HepG2 (cell line): ENCODE measurements around the gene LGALS16. TPM values are rescaled to one million over a fixed set of nuclear protein-coding genes. Genes with fewer than 3 reads are reported as not detected.

Experiments used
- EP300 ChIP-seq, 3 experiments: sonication (generic) in 1 of 3; formaldehyde crosslinking in 1 of 3; IDR thresholded peaks; 2 replicates each; pipeline versions ENCODE4 v1.5.1 to v1.6.1; 2011 to 2020; ENCODE audit warnings: low read depth in 2 of 3, low read length in 2 of 3, borderline replicate concordance in 1 of 3, improper control_type of control experiment in 1 of 3, mild to moderate bottlenecking in 1 of 3, missing genetic modification reagents in 1 of 3, moderate library complexity in 1 of 3
- HNRNPUL1 ChIP-seq: fragments of 200-400 bp; formaldehyde crosslinking; IDR thresholded peaks from 2 replicates; pipeline ENCODE4 v1.6.1; 2017; ENCODE audit warnings: low read depth, mild to moderate bottlenecking, low read length, moderate library complexity
- HOXA5 ChIP-seq: sonication (generic); formaldehyde crosslinking; IDR thresholded peaks from 2 replicates; pipeline ENCODE4 v1.4.0; 2020; ENCODE audit warnings: missing genetic modification reagents
- KLF11 ChIP-seq: IDR thresholded peaks from 2 replicates; pipeline ENCODE4 v1.6.1; 2016; ENCODE audit warnings: missing compliant biosample characterization
- MAFF ChIP-seq: IDR thresholded peaks from 2 replicates; pipeline ENCODE4 v1.6.1; 2011; ENCODE audit warnings: low read depth, low read length, improper control_type of control experiment
- NR2F1 ChIP-seq, 2 experiments: fragments of 450-650 bp in 1 of 2; formaldehyde crosslinking in 1 of 2; IDR thresholded peaks; 2 replicates each; pipeline versions ENCODE4 v1.5.0 to v1.6.1; 2016 to 2020; ENCODE audit warnings: mild to moderate bottlenecking in 1 of 2, missing compliant biosample characterization in 1 of 2, missing genetic modification reagents in 1 of 2, moderate library complexity in 1 of 2
- ZBTB21 ChIP-seq: sonication (generic); formaldehyde crosslinking; IDR thresholded peaks from 2 replicates; pipeline ENCODE4 v1.4.0; 2020; ENCODE audit warnings: missing genetic modification reagents
- ZNF232 ChIP-seq: sonication (generic); formaldehyde crosslinking; IDR thresholded peaks from 2 replicates; pipeline ENCODE4 v1.4.0; 2020; ENCODE audit warnings: missing genetic modification reagents, borderline replicate concordance
- ZNF430 ChIP-seq: sonication (generic); formaldehyde crosslinking; IDR thresholded peaks from 2 replicates; pipeline ENCODE4 v1.9.0; 2021; ENCODE audit warnings: mild to moderate bottlenecking, missing genetic modification reagents
- polyA plus RNA-seq, 8 experiments: library from polyadenylated mRNA; depleted of rRNA in 3 of 8; stranded (reverse) in 7 of 8; unstranded in 1 of 8; fragments of >200 nt; fragmentation: Illumina TruSeq in 4 of 8; extraction: Trizol in 4 of 8; gene quantifications; 2 replicates each; pipeline versions ENCODE4 v1.2.1 to v1.2.3, GENCODE V29; 2011 to 2016; ENCODE audit warnings: low read depth in 4 of 8, missing spikeins in 1 of 8, mixed read lengths in 1 of 8; ENCODE audit not compliant: insufficient read depth in 1 of 8
- total RNA-seq, 5 experiments: library from RNA; depleted of rRNA; stranded (reverse); fragments of >200 nt; fragmentation: Illumina TruSeq; extraction: Trizol; gene quantifications; 2 replicates each; pipeline ENCODE4 v1.2.3, GENCODE V29; 2016; ENCODE audit warnings: low read depth in 1 of 5
- TF ChIP-seq, protein P1 (sequence below): sonication (generic); formaldehyde crosslinking; IDR thresholded peaks from one replicate; pipeline ENCODE4 v1.5.1; 2020; ENCODE audit warnings: mild to moderate bottlenecking, missing genetic modification reagents; ENCODE audit errors: not compliant biosample characterization
- TF ChIP-seq, protein P2 (sequence below): sonication (generic); formaldehyde crosslinking; IDR thresholded peaks from 2 replicates; pipeline ENCODE4 v1.4.0; 2020; ENCODE audit warnings: missing genetic modification reagents
- TF ChIP-seq, protein P3 (sequence below): sonication (generic); formaldehyde crosslinking; IDR thresholded peaks from 2 replicates; pipeline ENCODE4 v1.5.0; 2020; ENCODE audit warnings: mild to moderate bottlenecking, missing genetic modification reagents, moderate library complexity
- TF ChIP-seq, protein P4 (sequence below): sonication (generic); formaldehyde crosslinking; IDR thresholded peaks from 2 replicates; pipeline ENCODE4 v1.5.0; 2020; ENCODE audit warnings: missing genetic modification reagents, mild to moderate bottlenecking, borderline replicate concordance
- TF ChIP-seq, protein P5 (sequence below): sonication (generic); formaldehyde crosslinking; IDR thresholded peaks from 2 replicates; pipeline ENCODE4 v1.4.0; 2020; ENCODE audit warnings: missing genetic modification reagents, borderline replicate concordance

Gene LGALS16
- total and polyA plus RNA-seq, 2 of the 13 experiments (the other 11 are each of a cell fraction or from before 2014, with no cell fraction given): not detected

DNA sequence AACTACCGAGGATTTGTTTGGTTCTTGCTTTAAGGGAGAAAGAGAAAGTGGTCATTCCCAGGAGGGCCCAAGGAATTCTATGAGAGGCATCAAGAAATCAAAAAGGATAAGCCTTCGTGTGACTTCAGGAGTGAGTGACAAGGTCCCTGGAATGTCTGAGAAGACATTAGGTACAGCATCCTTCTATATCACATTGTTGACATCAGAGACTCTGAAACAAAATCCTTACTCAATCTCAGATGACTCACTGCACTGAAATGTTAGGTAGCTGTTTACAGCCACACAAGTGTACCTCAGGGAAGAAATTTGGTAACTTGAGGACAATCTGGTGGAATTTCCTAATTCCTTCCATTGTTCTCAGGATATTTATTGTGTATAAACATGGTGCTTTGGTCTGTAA is 40.7 kb downstream of the LGALS16 start (continued):
- TF ChIP-seq, protein P1, sequence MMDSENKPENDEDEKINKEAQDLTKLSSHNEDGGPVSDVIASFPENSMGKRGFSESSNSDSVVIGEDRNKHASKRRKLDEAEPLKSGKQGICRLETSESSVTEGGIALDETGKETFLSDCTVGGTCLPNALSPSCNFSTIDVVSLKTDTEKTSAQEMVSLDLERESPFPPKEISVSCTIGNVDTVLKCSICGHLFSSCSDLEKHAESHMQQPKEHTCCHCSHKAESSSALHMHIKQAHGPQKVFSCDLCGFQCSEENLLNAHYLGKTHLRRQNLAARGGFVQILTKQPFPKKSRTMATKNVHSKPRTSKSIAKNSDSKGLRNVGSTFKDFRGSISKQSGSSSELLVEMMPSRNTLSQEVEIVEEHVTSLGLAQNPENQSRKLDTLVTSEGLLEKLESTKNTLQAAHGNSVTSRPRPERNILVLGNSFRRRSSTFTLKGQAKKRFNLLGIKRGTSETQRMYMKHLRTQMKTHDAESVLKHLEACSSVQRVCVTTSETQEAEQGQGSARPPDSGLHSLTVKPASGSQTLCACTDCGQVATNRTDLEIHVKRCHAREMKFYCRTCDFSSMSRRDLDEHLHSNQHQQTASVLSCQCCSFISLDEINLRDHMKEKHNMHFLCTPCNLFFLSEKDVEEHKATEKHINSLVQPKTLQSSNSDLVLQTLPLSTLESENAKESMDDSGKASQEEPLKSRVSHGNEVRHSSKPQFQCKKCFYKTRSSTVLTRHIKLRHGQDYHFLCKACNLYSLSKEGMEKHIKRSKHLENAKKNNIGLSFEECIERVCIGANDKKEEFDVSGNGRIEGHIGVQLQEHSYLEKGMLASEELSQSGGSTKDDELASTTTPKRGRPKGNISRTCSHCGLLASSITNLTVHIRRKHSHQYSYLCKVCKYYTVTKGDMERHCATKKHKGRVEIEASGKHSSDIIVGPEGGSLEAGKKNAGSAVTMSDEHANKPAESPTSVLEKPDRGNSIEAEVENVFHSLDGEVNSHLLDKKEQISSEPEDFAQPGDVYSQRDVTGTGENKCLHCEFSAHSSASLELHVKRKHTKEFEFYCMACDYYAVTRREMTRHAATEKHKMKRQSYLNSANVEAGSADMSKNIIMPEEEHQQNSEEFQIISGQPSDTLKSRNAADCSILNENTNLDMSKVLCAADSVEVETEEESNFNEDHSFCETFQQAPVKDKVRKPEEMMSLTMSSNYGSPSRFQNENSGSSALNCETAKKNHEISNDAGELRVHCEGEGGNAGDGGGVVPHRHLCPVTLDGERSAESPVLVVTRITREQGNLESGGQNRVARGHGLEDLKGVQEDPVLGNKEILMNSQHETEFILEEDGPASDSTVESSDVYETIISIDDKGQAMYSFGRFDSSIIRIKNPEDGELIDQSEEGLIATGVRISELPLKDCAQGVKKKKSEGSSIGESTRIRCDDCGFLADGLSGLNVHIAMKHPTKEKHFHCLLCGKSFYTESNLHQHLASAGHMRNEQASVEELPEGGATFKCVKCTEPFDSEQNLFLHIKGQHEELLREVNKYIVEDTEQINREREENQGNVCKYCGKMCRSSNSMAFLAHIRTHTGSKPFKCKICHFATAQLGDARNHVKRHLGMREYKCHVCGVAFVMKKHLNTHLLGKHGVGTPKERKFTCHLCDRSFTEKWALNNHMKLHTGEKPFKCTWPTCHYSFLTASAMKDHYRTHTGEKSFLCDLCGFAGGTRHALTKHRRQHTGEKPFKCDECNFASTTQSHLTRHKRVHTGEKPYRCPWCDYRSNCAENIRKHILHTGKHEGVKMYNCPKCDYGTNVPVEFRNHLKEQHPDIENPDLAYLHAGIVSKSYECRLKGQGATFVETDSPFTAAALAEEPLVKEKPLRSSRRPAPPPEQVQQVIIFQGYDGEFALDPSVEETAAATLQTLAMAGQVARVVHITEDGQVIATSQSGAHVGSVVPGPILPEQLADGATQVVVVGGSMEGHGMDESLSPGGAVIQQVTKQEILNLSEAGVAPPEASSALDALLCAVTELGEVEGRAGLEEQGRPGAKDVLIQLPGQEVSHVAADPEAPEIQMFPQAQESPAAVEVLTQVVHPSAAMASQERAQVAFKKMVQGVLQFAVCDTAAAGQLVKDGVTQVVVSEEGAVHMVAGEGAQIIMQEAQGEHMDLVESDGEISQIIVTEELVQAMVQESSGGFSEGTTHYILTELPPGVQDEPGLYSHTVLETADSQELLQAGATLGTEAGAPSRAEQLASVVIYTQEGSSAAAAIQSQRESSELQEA: no peak
- 0 out of 4 replicates have a peak, but pooled peaks of 1 of the 2 experiments have one; percentile 25 for TF ChIP-seq EP300 (IDR thresholded peaks at IDR 0.05; ENCODE audit: low read depth in 2 of 2, low read length in 2 of 2)
- no peak for TF ChIP-seq EP300 (CRISPR knock-in tag; IDR thresholded peaks at IDR 0.05; ENCODE audit: borderline replicate concordance)
- TF ChIP-seq ZBTB21: no peak
- no peak for TF ChIP-seq NR2F1 (CRISPR knock-in tag; IDR thresholded peaks at IDR 0.05)
- no peak for TF ChIP-seq HOXA5 (CRISPR knock-in tag)
- no peak for TF ChIP-seq ZNF430 (CRISPR knock-in tag)
- TF ChIP-seq ZNF232 (CRISPR knock-in tag): no peak
- TF ChIP-seq, protein P2, sequence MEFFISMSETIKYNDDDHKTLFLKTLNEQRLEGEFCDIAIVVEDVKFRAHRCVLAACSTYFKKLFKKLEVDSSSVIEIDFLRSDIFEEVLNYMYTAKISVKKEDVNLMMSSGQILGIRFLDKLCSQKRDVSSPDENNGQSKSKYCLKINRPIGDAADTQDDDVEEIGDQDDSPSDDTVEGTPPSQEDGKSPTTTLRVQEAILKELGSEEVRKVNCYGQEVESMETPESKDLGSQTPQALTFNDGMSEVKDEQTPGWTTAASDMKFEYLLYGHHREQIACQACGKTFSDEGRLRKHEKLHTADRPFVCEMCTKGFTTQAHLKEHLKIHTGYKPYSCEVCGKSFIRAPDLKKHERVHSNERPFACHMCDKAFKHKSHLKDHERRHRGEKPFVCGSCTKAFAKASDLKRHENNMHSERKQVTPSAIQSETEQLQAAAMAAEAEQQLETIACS (CRISPR knock-in tag): no peak
- TF ChIP-seq, protein P3, sequence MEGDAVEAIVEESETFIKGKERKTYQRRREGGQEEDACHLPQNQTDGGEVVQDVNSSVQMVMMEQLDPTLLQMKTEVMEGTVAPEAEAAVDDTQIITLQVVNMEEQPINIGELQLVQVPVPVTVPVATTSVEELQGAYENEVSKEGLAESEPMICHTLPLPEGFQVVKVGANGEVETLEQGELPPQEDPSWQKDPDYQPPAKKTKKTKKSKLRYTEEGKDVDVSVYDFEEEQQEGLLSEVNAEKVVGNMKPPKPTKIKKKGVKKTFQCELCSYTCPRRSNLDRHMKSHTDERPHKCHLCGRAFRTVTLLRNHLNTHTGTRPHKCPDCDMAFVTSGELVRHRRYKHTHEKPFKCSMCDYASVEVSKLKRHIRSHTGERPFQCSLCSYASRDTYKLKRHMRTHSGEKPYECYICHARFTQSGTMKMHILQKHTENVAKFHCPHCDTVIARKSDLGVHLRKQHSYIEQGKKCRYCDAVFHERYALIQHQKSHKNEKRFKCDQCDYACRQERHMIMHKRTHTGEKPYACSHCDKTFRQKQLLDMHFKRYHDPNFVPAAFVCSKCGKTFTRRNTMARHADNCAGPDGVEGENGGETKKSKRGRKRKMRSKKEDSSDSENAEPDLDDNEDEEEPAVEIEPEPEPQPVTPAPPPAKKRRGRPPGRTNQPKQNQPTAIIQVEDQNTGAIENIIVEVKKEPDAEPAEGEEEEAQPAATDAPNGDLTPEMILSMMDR (CRISPR knock-in tag): no peak
- TF ChIP-seq KLF11: no peak
- no peak for TF ChIP-seq HNRNPUL1
- TF ChIP-seq, protein P4, sequence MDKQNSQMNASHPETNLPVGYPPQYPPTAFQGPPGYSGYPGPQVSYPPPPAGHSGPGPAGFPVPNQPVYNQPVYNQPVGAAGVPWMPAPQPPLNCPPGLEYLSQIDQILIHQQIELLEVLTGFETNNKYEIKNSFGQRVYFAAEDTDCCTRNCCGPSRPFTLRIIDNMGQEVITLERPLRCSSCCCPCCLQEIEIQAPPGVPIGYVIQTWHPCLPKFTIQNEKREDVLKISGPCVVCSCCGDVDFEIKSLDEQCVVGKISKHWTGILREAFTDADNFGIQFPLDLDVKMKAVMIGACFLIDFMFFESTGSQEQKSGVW (CRISPR knock-in tag): no peak
- TF ChIP-seq MAFF: no peak
- TF ChIP-seq, protein P5, sequence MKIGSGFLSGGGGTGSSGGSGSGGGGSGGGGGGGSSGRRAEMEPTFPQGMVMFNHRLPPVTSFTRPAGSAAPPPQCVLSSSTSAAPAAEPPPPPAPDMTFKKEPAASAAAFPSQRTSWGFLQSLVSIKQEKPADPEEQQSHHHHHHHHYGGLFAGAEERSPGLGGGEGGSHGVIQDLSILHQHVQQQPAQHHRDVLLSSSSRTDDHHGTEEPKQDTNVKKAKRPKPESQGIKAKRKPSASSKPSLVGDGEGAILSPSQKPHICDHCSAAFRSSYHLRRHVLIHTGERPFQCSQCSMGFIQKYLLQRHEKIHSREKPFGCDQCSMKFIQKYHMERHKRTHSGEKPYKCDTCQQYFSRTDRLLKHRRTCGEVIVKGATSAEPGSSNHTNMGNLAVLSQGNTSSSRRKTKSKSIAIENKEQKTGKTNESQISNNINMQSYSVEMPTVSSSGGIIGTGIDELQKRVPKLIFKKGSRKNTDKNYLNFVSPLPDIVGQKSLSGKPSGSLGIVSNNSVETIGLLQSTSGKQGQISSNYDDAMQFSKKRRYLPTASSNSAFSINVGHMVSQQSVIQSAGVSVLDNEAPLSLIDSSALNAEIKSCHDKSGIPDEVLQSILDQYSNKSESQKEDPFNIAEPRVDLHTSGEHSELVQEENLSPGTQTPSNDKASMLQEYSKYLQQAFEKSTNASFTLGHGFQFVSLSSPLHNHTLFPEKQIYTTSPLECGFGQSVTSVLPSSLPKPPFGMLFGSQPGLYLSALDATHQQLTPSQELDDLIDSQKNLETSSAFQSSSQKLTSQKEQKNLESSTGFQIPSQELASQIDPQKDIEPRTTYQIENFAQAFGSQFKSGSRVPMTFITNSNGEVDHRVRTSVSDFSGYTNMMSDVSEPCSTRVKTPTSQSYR (CRISPR knock-in tag): no peak
